OCI-LY3 (cell line): ENCODE data around the gene TAPBPL.
"Not testable (repeated sequence)": the region's sequence is repeated elsewhere in the genome, so short reads cannot be mapped to it uniquely, and the experiment has no call there.

ENCODE experiments used
- CTCF ChIP-seq: fragments of 200-600, 300-600 bp; sonication (generic); IDR thresholded peaks from 2 replicates; pipeline ENCODE4 v1.5.1; 2014; ENCODE audit warnings: antibody characterized with exemption, low read length, low read depth
- EZH2phosphoT487 ChIP-seq: fragments of 200-600 bp; shearing (Covaris generic); IDR thresholded peaks from 2 replicates; pipeline ENCODE4 v1.6.1; 2018; ENCODE audit warnings: antibody characterized with exemption, mixed run types, low read depth

- not testable (repeated sequence) for TF ChIP-seq CTCF, EZH2phosphoT487
Observed at GRCh38 chr12:6466751-6467150, 14.9 kb downstream of the TAPBPL start.
